Mucosa of rectum (tissue), 2 donors: ENCODE results near the gene LPIN2.
"Not testable (repeated sequence)": the region's sequence is repeated elsewhere in the genome, so short reads cannot be mapped to it uniquely, and the experiment has no call there.

Experiments used
- H3K27ac ChIP-seq, 2 donors: one replicate each; pipeline ENCODE4 v1.7.0; 2013; ENCODE audit warnings: inconsistent platforms in 2 of 2, low read depth in 2 of 2, low read length in 2 of 2
- H3K27me3 ChIP-seq, 2 donors: one replicate each; pipeline ENCODE4 v1.7.0; 2013; ENCODE audit warnings: low read length in 2 of 2; ENCODE audit not compliant: control insufficient read depth in 2 of 2, insufficient read depth in 2 of 2
- H3K36me3 ChIP-seq, 2 donors: one replicate each; pipeline ENCODE4 v1.7.0; 2013; ENCODE audit warnings: low read length in 2 of 2; ENCODE audit not compliant: control insufficient read depth in 2 of 2, insufficient read depth in 2 of 2
- H3K4me1 ChIP-seq, 2 donors: one replicate each; pipeline ENCODE4 v1.7.0; 2013; ENCODE audit warnings: low read length in 2 of 2, mild to moderate bottlenecking in 1 of 2; ENCODE audit not compliant: control insufficient read depth in 2 of 2, insufficient read depth in 2 of 2
- H3K4me3 ChIP-seq, 2 donors: one replicate each; pipeline ENCODE4 v1.7.0; 2013; ENCODE audit warnings: low read length in 2 of 2
- H3K9ac ChIP-seq, 2 donors: one replicate each; pipeline ENCODE4 v1.7.0; 2013; ENCODE audit warnings: low read length in 2 of 2, low read depth in 1 of 2, mild to moderate bottlenecking in 1 of 2
- H3K9me3 ChIP-seq, 2 donors: one replicate each; pipeline ENCODE4 v1.7.0; 2013; ENCODE audit warnings: low read length in 2 of 2; ENCODE audit not compliant: control insufficient read depth in 2 of 2
- donor health status: healthy.
- donor health status: Normal muscosa, but diverticular disease.

Gene LPIN2

GRCh38 chr18:3010086-3010485, 2.9 kb downstream of the LPIN2 start:
- Histone ChIP-seq H3K27ac (no peak overlapping the region), H3K9me3 (no peaks in the 10 kb centered on the region)

GRCh38 chr18:3008541-3008940, 4.4 kb downstream of the LPIN2 start:
- H3K27ac ChIP-seq, result no peak overlapping the region
- H3K9ac ChIP-seq, result no peak overlapping the region
- H3K9me3 ChIP-seq, result no peaks in the 10 kb centered on the region
- no peak overlapping the region for H3K4me3 ChIP-seq
- H3K4me1 ChIP-seq, result peaks cover 4 to 8% of the 10 kb centered on the region in 2 donors
- no peaks in the 10 kb centered on the region for H3K27me3 ChIP-seq
- H3K36me3 ChIP-seq, result peaks cover 0 to 3% of the 10 kb centered on the region in 2 donors

More at GRCh38 chr18:3010086-3010485, 2.9 kb downstream of the LPIN2 start:
- Histone ChIP-seq H3K9ac (no peak overlapping the region), H3K27me3 (no peaks in the 10 kb centered on the region), H3K36me3 (peaks cover 0 to 3% of the 10 kb centered on the region in 2 donors), H3K4me3 (no peak overlapping the region), H3K4me1 (peaks cover 7 to 8% of the 10 kb centered on the region in 2 donors)

- peaks cover 0 to 3% of the 10 kb centered on the region in 2 donors for H3K36me3 ChIP-seq
Measured at GRCh38 chr18:3007491-3007890, 5.5 kb downstream of the LPIN2 start.

GRCh38 chr18:3005462-3005861, 7.5 kb downstream of the LPIN2 start:
- Histone ChIP-seq H3K27me3 (no peaks in the 10 kb centered on the region), H3K9ac (no peak overlapping the region), H3K4me3 (no peak overlapping the region), H3K27ac (no peak overlapping the region), H3K9me3 (no peaks in the 10 kb centered on the region), H3K36me3 (peaks cover 0 to 3% of the 10 kb centered on the region in 2 donors), H3K4me1 (no peaks in the 10 kb centered on the region)

More at GRCh38 chr18:3007491-3007890, 5.5 kb downstream of the LPIN2 start:
- Histone ChIP-seq H3K4me1 (peaks cover 4 to 8% of the 10 kb centered on the region in 2 donors), H3K4me3 (no peak overlapping the region), H3K27me3 (no peaks in the 10 kb centered on the region), H3K9ac (no peak overlapping the region), H3K27ac (no peak overlapping the region), H3K9me3 (no peaks in the 10 kb centered on the region)

- H3K4me3 ChIP-seq, H3K27me3 ChIP-seq, H3K9me3 ChIP-seq, H3K27ac ChIP-seq, H3K4me1 ChIP-seq, H3K36me3 ChIP-seq, H3K9ac ChIP-seq: not testable (repeated sequence)
Measured at GRCh38 chr18:3003766-3004165, 9.2 kb downstream of the LPIN2 start.

- Histone ChIP-seq H3K36me3 (no peaks in the 10 kb centered on the region), H3K4me1 (no peaks in the 10 kb centered on the region), H3K9ac (no peak overlapping the region), H3K27me3 (no peaks in the 10 kb centered on the region), H3K4me3 (no peak overlapping the region), H3K27ac (no peak overlapping the region), H3K9me3 (no peaks in the 10 kb centered on the region)
Measured at GRCh38 chr18:3002732-3003131, 10.2 kb downstream of the LPIN2 start.

- H3K4me1 ChIP-seq, result peaks cover 0 to 4% of the 10 kb centered on the region in 2 donors
- H3K9ac ChIP-seq, result peak overlapping the region in 1 of 2 donors; percentile 41
- no peaks in the 10 kb centered on the region for H3K27me3 ChIP-seq
- no peak overlapping the region for H3K4me3 ChIP-seq
- no peaks in the 10 kb centered on the region for H3K36me3 ChIP-seq
- H3K27ac ChIP-seq, result peak overlapping the region; percentile 11 to 57
- H3K9me3 ChIP-seq, result no peaks in the 10 kb centered on the region
Measured at GRCh38 chr18:2998644-2999043, 14.3 kb downstream of the LPIN2 start.

GRCh38 chr18:2997846-2998564, 14.9 kb downstream of the LPIN2 start:
- Histone ChIP-seq H3K9ac (no peak overlapping the region), H3K4me3 (no peak overlapping the region), H3K9me3 (no peaks in the 10 kb centered on the region), H3K36me3 (no peaks in the 10 kb centered on the region), H3K27ac (peak overlapping the region; percentile 11 to 57), H3K4me1 (peaks cover 0 to 4% of the 10 kb centered on the region in 2 donors), H3K27me3 (no peaks in the 10 kb centered on the region)

GRCh38 chr18:2997429-2997828, 15.5 kb downstream of the LPIN2 start:
- Histone ChIP-seq H3K27me3 (no peaks in the 10 kb centered on the region), H3K36me3 (no peaks in the 10 kb centered on the region), H3K4me3 (no peak overlapping the region), H3K27ac (no peak overlapping the region), H3K4me1 (peaks cover 0 to 4% of the 10 kb centered on the region in 2 donors), H3K9me3 (no peaks in the 10 kb centered on the region), H3K9ac (no peak overlapping the region)

- Histone ChIP-seq H3K36me3 (no peaks in the 10 kb centered on the region), H3K9me3 (no peaks in the 10 kb centered on the region), H3K9ac (no peak overlapping the region), H3K27ac (no peak overlapping the region), H3K27me3 (no peaks in the 10 kb centered on the region), H3K4me1 (peaks cover 0 to 4% of the 10 kb centered on the region in 2 donors), H3K4me3 (no peak overlapping the region)
Measured at GRCh38 chr18:2994603-2995432, 18.1 kb downstream of the LPIN2 start.
